ENCODE results near the gene TRIM28. TPM values are rescaled to one million over a fixed set of nuclear protein-coding genes. Genes with fewer than 3 reads are reported as not detected.
"Not testable (repeated sequence)": the region's sequence is repeated elsewhere in the genome, so short reads cannot be mapped to it uniquely, and the experiment has no call there.

The TRIM28 gene
- total and polyA plus RNA-seq, 2 experiments from 2014 or later, result 303 to 650 TPM

- Histone ChIP-seq H3K27me3 (no peaks in the 10 kb centered on the region), H3K27ac (peak within 1 kb of the TSS; percentile 94)
- TF ChIP-seq CTCF (IDR thresholded peaks at IDR 0.05; ENCODE audit: low read depth, low read length), result no peak
Observed at GRCh38 chr19:58572818-58573657, 29.2 kb downstream of the TRIM28 start, which contains the start of gene MZF1. Gene MZF1 (minus strand): TSS chr19:58573335. CDS start chr19:58571389, 1,946 bp downstream.

GRCh38 chr19:58573658-58574164 lies 29.8 kb downstream of the TRIM28 start:
- Histone ChIP-seq H3K27ac (peak overlapping the region; percentile 94), H3K36me3 (no peaks in the 10 kb centered on the region), H3K4me1 (ENCODE audit: low read depth) (no peaks in the 10 kb centered on the region), H3K27me3 (no peaks in the 10 kb centered on the region), H3K9me3 (ENCODE audit: low read depth) (no peaks in the 10 kb centered on the region), H3K4me3 (peak overlapping the region; percentile 64)
- TF ChIP-seq CTCF (IDR thresholded peaks at IDR 0.05; ENCODE audit: low read depth, low read length), result no peak
- DNase-seq (ENCODE audit: low read depth in 1 of 2, low spot score in 1 of 2), result no peak

More at GRCh38 chr19:58572818-58573657, 29.2 kb downstream of the TRIM28 start, which contains the start of gene MZF1:
- no peaks in the 10 kb centered on the region for H3K36me3 ChIP-seq
- no peaks in the 10 kb centered on the region for H3K9me3 ChIP-seq (ENCODE audit: low read depth)
- H3K4me1 ChIP-seq (ENCODE audit: low read depth), result no peaks in the 10 kb centered on the region
- peak; percentile 100 for DNase-seq (ENCODE audit: low read depth in 1 of 2, low spot score in 1 of 2)
- H3K4me3 ChIP-seq, result peak within 1 kb of the TSS; percentile 64

- peak; percentile 94 to 95 for DNase-seq (ENCODE audit: low read depth in 1 of 2, low spot score in 1 of 2)
- Histone ChIP-seq H3K4me1 (ENCODE audit: low read depth) (no peaks in the 10 kb centered on the region), H3K9me3 (ENCODE audit: low read depth) (no peaks in the 10 kb centered on the region), H3K36me3 (no peaks in the 10 kb centered on the region), H3K27ac (peak overlapping the region; percentile 88), H3K4me3 (peak overlapping the region; percentile 47), H3K27me3 (no peaks in the 10 kb centered on the region)
- TF ChIP-seq CTCF (IDR thresholded peaks at IDR 0.05; ENCODE audit: low read depth, low read length), result peak; percentile 13
Observed at GRCh38 chr19:58575183-58576041, 31.5 kb downstream of the TRIM28 start.

- H3K36me3 ChIP-seq; DNase-seq (ENCODE audit: low read depth in 1 of 2, low spot score in 1 of 2); H3K27ac ChIP-seq; H3K4me1 ChIP-seq (ENCODE audit: low read depth); H3K27me3 ChIP-seq; H3K9me3 ChIP-seq (ENCODE audit: low read depth); H3K4me3 ChIP-seq: not testable (repeated sequence)
Observed at GRCh38 chr19:58577581-58577980, 33.7 kb downstream of the TRIM28 start.

GRCh38 chr19:58578012-58578925 lies 34.4 kb downstream of the TRIM28 start:
- DNase-seq (ENCODE audit: low read depth in 1 of 2, low spot score in 1 of 2), result no peak

More at GRCh38 chr19:58578012-58578925, 34.4 kb downstream of the TRIM28 start:
- no peaks in the 10 kb centered on the region for H3K4me1 ChIP-seq (ENCODE audit: low read depth)
- no peak overlapping the region for H3K4me3 ChIP-seq
- H3K9me3 ChIP-seq (ENCODE audit: low read depth), result no peaks in the 10 kb centered on the region
- no peak for TF ChIP-seq CTCF (IDR thresholded peaks at IDR 0.05; ENCODE audit: low read depth, low read length)
- H3K27ac ChIP-seq, result no peak overlapping the region
- peaks cover 4% of the 10 kb centered on the region for H3K36me3 ChIP-seq
- H3K27me3 ChIP-seq, result no peaks in the 10 kb centered on the region
